ENCODE results near the gene KRT4. TPM values are rescaled to one million over a fixed set of nuclear protein-coding genes. Genes with fewer than 3 reads are reported as not detected.
A peak's percentile ranks its signal among the peaks of the same experiment; 100 is the strongest.
"Not testable (repeated sequence)": the region's sequence is repeated elsewhere in the genome, so short reads cannot be mapped to it uniquely, and the experiment has no call there.

Gene KRT4
- total RNA-seq, 3 donors from 2014 or later (not counting 1 experiment from before 2014, with no cell fraction given): not detected

- no peaks in the 10 kb centered on the region for H3K36me3 Mint-ChIP-seq
- intact Hi-C loops (cut with micrococcal nuclease): no loop called here
- DNase-seq (no peak), ATAC-seq (no peak)
- no peaks in the 10 kb centered on the region for H3K9me3 ChIP-seq (ENCODE audit: control insufficient read depth, insufficient read depth, low read length)
- no peak overlapping the region for H3K27ac ChIP-seq (ENCODE audit: low read length)
- no peaks in the 10 kb centered on the region for H3K4me1 ChIP-seq (ENCODE audit: control insufficient read depth, insufficient read depth, low read length)
- TF ChIP-seq CTCF (IDR thresholded peaks at IDR 0.05): no peak
- whole genome bisulfite sequencing (ENCODE audit: insufficient coverage): 100% methylated on average over 1 of the region's 6 CpGs
- no peak overlapping the region for H3K4me3 ChIP-seq (ENCODE audit: low read length)
- no peaks in the 10 kb centered on the region for H3K27me3 Mint-ChIP-seq (ENCODE audit: low read depth in 2 of 2)
- no peaks in the 10 kb centered on the region for H3K9me3 Mint-ChIP-seq
- H3K36me3 ChIP-seq (ENCODE audit: control insufficient read depth, insufficient read depth, low read length): no peaks in the 10 kb centered on the region
- peak overlapping the region in 1 of 2 donors; percentile 1 for H3K27ac Mint-ChIP-seq
- peaks cover 0 to 17% of the 10 kb centered on the region in 2 donors for H3K4me1 Mint-ChIP-seq
- no peak overlapping the region for H3K4me3 Mint-ChIP-seq
- no peaks in the 10 kb centered on the region for H3K27me3 ChIP-seq (ENCODE audit: control insufficient read depth, insufficient read depth, low read length)
Measured at GRCh38 chr12:52860102-52860823, 46.3 kb upstream of the KRT4 start.

GRCh38 chr12:52857500-52857899 is 43.6 kb upstream of the KRT4 start:
- Histone ChIP-seq H3K36me3 (ENCODE audit: control insufficient read depth, insufficient read depth, low read length) (no peaks in the 10 kb centered on the region), H3K4me1 (ENCODE audit: control insufficient read depth, insufficient read depth, low read length) (no peaks in the 10 kb centered on the region), H3K27ac (ENCODE audit: low read length) (no peak overlapping the region), H3K27me3 (ENCODE audit: control insufficient read depth, insufficient read depth, low read length) (no peaks in the 10 kb centered on the region), H3K9me3 (ENCODE audit: control insufficient read depth, insufficient read depth, low read length) (no peaks in the 10 kb centered on the region), H3K4me3 (ENCODE audit: low read length) (no peak overlapping the region)
- H3K27me3 Mint-ChIP-seq (ENCODE audit: low read depth in 2 of 2): peaks cover 6 to 8% of the 10 kb centered on the region in 2 donors
- H3K9me3 Mint-ChIP-seq: no peaks in the 10 kb centered on the region
- peaks cover 0 to 14% of the 10 kb centered on the region in 2 donors for H3K4me1 Mint-ChIP-seq
- no peaks in the 10 kb centered on the region for H3K36me3 Mint-ChIP-seq
- no peak for DNase-seq
- no peak for ATAC-seq
- intact Hi-C loops (cut with micrococcal nuclease): no loop called here
- no peak overlapping the region for H3K27ac Mint-ChIP-seq
- no peak for TF ChIP-seq CTCF (IDR thresholded peaks at IDR 0.05)
- WGBS (ENCODE audit: insufficient coverage): 96% methylated on average over 3 of the region's 3 CpGs
- no peak overlapping the region for H3K4me3 Mint-ChIP-seq

GRCh38 chr12:52856787-52857186 is 42.9 kb upstream of the KRT4 start:
- Mint-ChIP-seq H3K4me3 (no peak overlapping the region), H3K9me3 (no peaks in the 10 kb centered on the region), H3K27me3 (ENCODE audit: low read depth in 2 of 2) (peaks cover 6 to 9% of the 10 kb centered on the region in 2 donors), H3K27ac (no peak overlapping the region), H3K4me1 (peaks cover 0 to 14% of the 10 kb centered on the region in 2 donors), H3K36me3 (no peaks in the 10 kb centered on the region)
- no peaks in the 10 kb centered on the region for H3K4me1 ChIP-seq (ENCODE audit: control insufficient read depth, insufficient read depth, low read length)
- WGBS (ENCODE audit: insufficient coverage): 90% methylated on average over 3 of the region's 3 CpGs
- H3K9me3 ChIP-seq (ENCODE audit: control insufficient read depth, insufficient read depth, low read length): no peaks in the 10 kb centered on the region
- intact Hi-C loops (cut with micrococcal nuclease): no loop called here
- DNase-seq: no peak
- no peak for ATAC-seq
- no peaks in the 10 kb centered on the region for H3K27me3 ChIP-seq (ENCODE audit: control insufficient read depth, insufficient read depth, low read length)
- TF ChIP-seq CTCF (IDR thresholded peaks at IDR 0.05): no peak
- no peaks in the 10 kb centered on the region for H3K36me3 ChIP-seq (ENCODE audit: control insufficient read depth, insufficient read depth, low read length)
- H3K27ac ChIP-seq (ENCODE audit: low read length): no peak overlapping the region
- H3K4me3 ChIP-seq (ENCODE audit: low read length): no peak overlapping the region

- H3K4me1 ChIP-seq (ENCODE audit: control insufficient read depth, insufficient read depth, low read length); H3K27ac Mint-ChIP-seq; ATAC-seq; H3K4me3 Mint-ChIP-seq; H3K27ac ChIP-seq (ENCODE audit: low read length); H3K36me3 ChIP-seq (ENCODE audit: control insufficient read depth, insufficient read depth, low read length); intact Hi-C loops (cut with micrococcal nuclease); DNase-seq; H3K4me3 ChIP-seq (ENCODE audit: low read length); H3K36me3 Mint-ChIP-seq; H3K9me3 Mint-ChIP-seq; H3K9me3 ChIP-seq (ENCODE audit: control insufficient read depth, insufficient read depth, low read length); H3K27me3 ChIP-seq (ENCODE audit: control insufficient read depth, insufficient read depth, low read length): not testable (repeated sequence)
- Mint-ChIP-seq H3K27me3 (ENCODE audit: low read depth in 2 of 2) (peaks cover 6 to 16% of the 10 kb centered on the region in 2 donors), H3K4me1 (peaks cover 0 to 14% of the 10 kb centered on the region in 2 donors)
- WGBS (ENCODE audit: insufficient coverage): no CpG with 5 or more reads among the region's 2 CpGs
Measured at GRCh38 chr12:52856077-52856476, 42.2 kb upstream of the KRT4 start.

Data from natural killer cell (primary cell).